Ovary (tissue), 3 donors: ENCODE measurements around the gene CLIP2.

ENCODE experiments used
- CTCF ChIP-seq, 3 donors: fragments of 450-650 bp in 2 of 3; fragments of 200-600 bp in 1 of 3; IDR thresholded peaks; one replicate each; pipeline versions ENCODE4 v1.5.1 to v1.8.0; 2016 to 2022; ENCODE audit warnings: antibody characterized with exemption in 3 of 3, mild to moderate bottlenecking in 1 of 3
- EP300 ChIP-seq: sonication (generic); formaldehyde crosslinking; IDR thresholded peaks from one replicate; pipeline ENCODE4 v1.6.1; 2017; ENCODE audit warnings: antibody characterized with exemption
- POLR2A ChIP-seq: fragments of 450-650 bp; IDR thresholded peaks from one replicate; pipeline ENCODE4 v1.6.1; 2017; ENCODE audit warnings: antibody characterized with exemption, mild to moderate bottlenecking, moderate library complexity
- donor health status: DM: no; HTN: no; CAD: no.

- TF ChIP-seq CTCF (IDR thresholded peaks at IDR 0.05) = no peak
- no peak for TF ChIP-seq POLR2A
- TF ChIP-seq EP300 = no peak
These were observed 18.7 kb downstream of the CLIP2 start for GRCh38 chr7:74307738-74308505.
